ENCODE data around the gene ALKAL2. TPM values are rescaled to one million over a fixed set of nuclear protein-coding genes. Genes with fewer than 3 reads are reported as not detected.

ALKAL2 gene
- total RNA-seq, 1 donor from 2014 or later = 50.0 TPM

GRCh38 chr2:282371-283263, 5.3 kb downstream of the ALKAL2 start:
- DNase-seq (ENCODE audit: extremely low spot score, unreplicated experiment) = no peak
- Mint-ChIP-seq H3K9me3 (ENCODE audit: unreplicated experiment) (no peaks in the 10 kb centered on the region), H3K4me3 (ENCODE audit: unreplicated experiment) (no peak overlapping the region), H3K4me1 (ENCODE audit: unreplicated experiment) (peaks cover 22% of the 10 kb centered on the region), H3K27me3 (ENCODE audit: unreplicated experiment) (no peaks in the 10 kb centered on the region), H3K36me3 (ENCODE audit: unreplicated experiment) (peaks cover 59% of the 10 kb centered on the region), H3K27ac (ENCODE audit: unreplicated experiment) (no peak overlapping the region)
- no peak for TF ChIP-seq CTCF (IDR thresholded peaks at IDR 0.05)

DNA sequence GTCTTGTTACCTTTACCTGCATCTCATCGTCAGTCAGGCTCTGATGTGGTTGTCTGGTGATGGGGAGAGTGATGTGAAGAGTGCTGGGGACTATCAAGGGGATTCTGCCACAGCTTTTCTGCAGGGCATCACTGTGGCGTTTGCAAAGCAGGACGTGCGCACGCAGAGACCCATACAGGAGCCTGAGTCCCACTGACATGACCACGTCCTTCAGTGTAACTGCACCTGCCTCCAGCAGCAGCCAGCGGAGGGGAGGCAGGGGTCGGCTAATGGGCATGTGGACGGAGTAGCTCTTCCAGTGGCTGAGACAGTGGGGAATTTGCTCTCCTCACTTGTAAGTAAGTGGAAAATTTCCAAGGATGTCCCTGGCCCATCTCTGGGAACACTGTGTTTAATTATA, 6.5 kb downstream of the ALKAL2 start:
- no peaks in the 10 kb centered on the region for H3K27me3 Mint-ChIP-seq (ENCODE audit: unreplicated experiment)
- no peak overlapping the region for H3K4me3 Mint-ChIP-seq (ENCODE audit: unreplicated experiment)
- H3K27ac Mint-ChIP-seq (ENCODE audit: unreplicated experiment) = no peak overlapping the region
- no peaks in the 10 kb centered on the region for H3K9me3 Mint-ChIP-seq (ENCODE audit: unreplicated experiment)
- no peak for DNase-seq (ENCODE audit: extremely low spot score, unreplicated experiment)
- TF ChIP-seq CTCF (IDR thresholded peaks at IDR 0.05) = no peak
- peaks cover 14% of the 10 kb centered on the region for H3K4me1 Mint-ChIP-seq (ENCODE audit: unreplicated experiment)
- H3K36me3 Mint-ChIP-seq (ENCODE audit: unreplicated experiment) = peaks cover 67% of the 10 kb centered on the region

DNA sequence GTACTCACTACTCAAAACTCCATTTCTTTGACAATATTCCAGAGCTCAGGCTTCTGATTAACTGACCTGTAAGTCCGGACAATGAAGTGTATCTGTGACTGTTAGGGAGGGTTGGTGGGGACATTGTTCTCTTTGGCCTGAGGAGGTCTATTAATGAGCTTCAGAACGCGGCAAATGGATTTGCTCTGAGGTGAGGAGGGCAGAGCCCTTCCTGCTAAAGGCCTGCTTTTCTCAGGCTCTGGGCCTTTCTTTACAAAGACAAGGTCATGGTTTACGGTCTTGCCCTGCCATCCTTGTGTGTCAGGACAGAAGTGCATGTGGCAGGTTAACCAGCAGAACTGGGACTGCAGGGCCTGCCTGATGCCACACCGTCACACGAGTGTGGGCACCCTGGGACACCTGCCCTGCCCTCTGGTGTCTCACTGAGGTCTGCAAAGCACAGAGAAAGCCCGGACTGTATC, 7.2 kb downstream of the ALKAL2 start:
- Mint-ChIP-seq H3K4me1 (ENCODE audit: unreplicated experiment) (peaks cover 7% of the 10 kb centered on the region), H3K27ac (ENCODE audit: unreplicated experiment) (no peak overlapping the region)
- TF ChIP-seq CTCF (IDR thresholded peaks at IDR 0.05) = no peak

DNA sequence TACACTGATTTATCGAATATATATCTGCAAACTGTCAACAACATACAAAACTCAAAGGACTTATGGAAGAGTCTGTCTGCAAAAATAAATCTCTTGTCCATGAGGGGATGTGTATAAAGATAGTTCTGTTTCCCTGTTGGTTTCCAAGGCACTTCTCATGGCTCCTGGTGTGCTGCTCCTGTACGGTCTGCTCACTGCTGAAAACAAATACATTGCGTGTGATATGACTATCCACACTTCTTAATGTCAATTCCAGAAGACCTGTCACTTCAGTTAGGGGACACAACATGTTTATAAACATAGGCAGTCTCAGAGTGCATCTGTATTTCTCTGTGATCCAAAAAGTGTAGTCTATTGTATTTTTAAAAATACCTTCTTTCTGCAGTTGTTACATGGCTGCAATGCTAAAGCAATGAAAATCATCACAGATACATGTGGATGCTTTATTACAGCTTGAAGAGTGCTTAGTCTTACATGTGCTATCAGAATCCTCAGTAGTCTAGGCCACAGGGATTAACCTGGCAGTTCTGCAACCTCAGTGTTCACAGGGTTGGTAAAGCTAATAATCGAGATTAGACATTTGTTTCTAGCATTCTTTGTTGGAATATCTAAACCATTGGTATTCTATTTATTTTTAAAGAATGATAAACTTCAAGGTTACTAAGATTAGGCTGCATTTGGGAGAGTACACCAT, 7.8 kb downstream of the ALKAL2 start:
- H3K4me1 Mint-ChIP-seq (ENCODE audit: unreplicated experiment) = peaks cover under 1% of the 10 kb centered on the region
- H3K36me3 Mint-ChIP-seq (ENCODE audit: unreplicated experiment) = peaks cover 59% of the 10 kb centered on the region
- no peak for DNase-seq (ENCODE audit: extremely low spot score, unreplicated experiment)
- no peak overlapping the region for H3K4me3 Mint-ChIP-seq (ENCODE audit: unreplicated experiment)
- no peaks in the 10 kb centered on the region for H3K27me3 Mint-ChIP-seq (ENCODE audit: unreplicated experiment)
- H3K9me3 Mint-ChIP-seq (ENCODE audit: unreplicated experiment) = no peaks in the 10 kb centered on the region
- no peak for TF ChIP-seq CTCF (IDR thresholded peaks at IDR 0.05)
- H3K27ac Mint-ChIP-seq (ENCODE audit: unreplicated experiment) = no peak overlapping the region

More for the DNA sequence above, 7.2 kb downstream of the ALKAL2 start:
- DNase-seq (ENCODE audit: extremely low spot score, unreplicated experiment) = no peak
- H3K36me3 Mint-ChIP-seq (ENCODE audit: unreplicated experiment) = peaks cover 65% of the 10 kb centered on the region
- no peaks in the 10 kb centered on the region for H3K9me3 Mint-ChIP-seq (ENCODE audit: unreplicated experiment)
- no peaks in the 10 kb centered on the region for H3K27me3 Mint-ChIP-seq (ENCODE audit: unreplicated experiment)
- H3K4me3 Mint-ChIP-seq (ENCODE audit: unreplicated experiment) = no peak overlapping the region

GRCh38 chr2:279366-279765, 8.5 kb downstream of the ALKAL2 start:
- DNase-seq (ENCODE audit: extremely low spot score, unreplicated experiment) = no peak
- no peak overlapping the region for H3K4me3 Mint-ChIP-seq (ENCODE audit: unreplicated experiment)
- H3K36me3 Mint-ChIP-seq (ENCODE audit: unreplicated experiment) = peaks cover 58% of the 10 kb centered on the region
- TF ChIP-seq CTCF (IDR thresholded peaks at IDR 0.05) = no peak
- no peaks in the 10 kb centered on the region for H3K4me1 Mint-ChIP-seq (ENCODE audit: unreplicated experiment)
- no peak overlapping the region for H3K27ac Mint-ChIP-seq (ENCODE audit: unreplicated experiment)
- no peaks in the 10 kb centered on the region for H3K9me3 Mint-ChIP-seq (ENCODE audit: unreplicated experiment)
- H3K27me3 Mint-ChIP-seq (ENCODE audit: unreplicated experiment) = no peaks in the 10 kb centered on the region
